Measurements from ENCODE around the gene ADAM17.
A peak's percentile ranks its signal among the peaks of the same experiment; 100 is the strongest.
"Not testable (repeated sequence)": the region's sequence is repeated elsewhere in the genome, so short reads cannot be mapped to it uniquely, and the experiment has no call there.

The ADAM17 gene

DNA sequence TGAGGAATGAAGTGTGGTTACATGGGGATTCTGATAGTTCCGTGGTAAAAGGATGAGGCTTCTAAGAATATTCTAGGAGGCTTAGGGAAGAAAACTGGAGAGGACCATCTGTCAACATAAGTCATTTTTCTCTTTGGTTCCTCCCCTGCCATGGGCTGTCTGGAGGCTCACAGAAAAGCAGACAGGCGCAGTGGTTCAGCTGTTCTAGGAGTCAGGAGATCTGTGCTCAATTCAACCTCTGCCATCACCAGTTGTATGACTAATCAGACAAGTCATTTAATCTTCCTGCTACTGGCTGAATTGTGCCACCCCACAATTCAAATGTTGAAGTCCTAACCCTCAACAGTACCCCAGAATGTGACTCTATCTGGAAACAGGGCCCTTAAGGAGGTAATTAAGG, 36.4 kb downstream of the ADAM17 start:
- no peak for DNase-seq (ENCODE audit: low read depth)

DNA sequence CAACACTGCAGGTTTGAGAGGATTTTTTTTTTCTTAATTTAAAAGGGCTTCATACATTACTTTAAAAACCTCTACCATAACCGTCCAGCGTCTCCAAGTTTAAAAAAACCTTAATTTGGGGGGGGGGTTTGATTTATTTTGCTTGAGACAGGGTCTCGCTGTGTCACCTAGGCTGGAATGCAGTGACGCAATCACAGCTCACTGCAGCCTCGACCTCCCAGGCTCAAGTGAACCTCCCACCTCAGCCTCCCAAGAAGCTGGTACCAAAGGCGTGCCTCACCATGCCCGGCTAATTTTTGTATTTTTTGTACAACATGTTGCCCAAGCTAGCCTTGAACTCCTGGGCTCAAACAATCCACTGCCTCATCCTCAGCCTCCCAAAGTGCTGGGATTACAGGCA, 36.9 kb downstream of the ADAM17 start:
- no peak for DNase-seq (ENCODE audit: low read depth)

DNA sequence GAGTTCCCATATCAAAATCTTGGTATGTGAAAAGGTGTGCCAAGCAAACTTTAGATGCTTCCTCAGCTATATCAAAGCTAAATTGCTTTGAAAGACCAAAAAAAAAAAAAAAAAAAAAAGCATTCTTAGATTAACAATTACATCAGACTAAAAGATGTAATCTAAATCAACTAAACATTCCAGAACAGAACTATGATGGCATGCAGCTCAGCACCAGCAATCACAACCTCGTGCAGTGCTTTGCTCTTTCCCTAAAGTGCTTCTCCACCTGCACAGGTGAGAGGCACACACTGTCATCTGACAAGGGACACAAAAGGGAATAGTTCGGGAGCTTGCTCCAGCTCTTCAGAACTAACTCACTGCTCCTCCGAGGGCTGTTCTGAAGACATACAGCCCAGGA, 37.5 kb downstream of the ADAM17 start:
- no peak for DNase-seq (ENCODE audit: low read depth)

DNA sequence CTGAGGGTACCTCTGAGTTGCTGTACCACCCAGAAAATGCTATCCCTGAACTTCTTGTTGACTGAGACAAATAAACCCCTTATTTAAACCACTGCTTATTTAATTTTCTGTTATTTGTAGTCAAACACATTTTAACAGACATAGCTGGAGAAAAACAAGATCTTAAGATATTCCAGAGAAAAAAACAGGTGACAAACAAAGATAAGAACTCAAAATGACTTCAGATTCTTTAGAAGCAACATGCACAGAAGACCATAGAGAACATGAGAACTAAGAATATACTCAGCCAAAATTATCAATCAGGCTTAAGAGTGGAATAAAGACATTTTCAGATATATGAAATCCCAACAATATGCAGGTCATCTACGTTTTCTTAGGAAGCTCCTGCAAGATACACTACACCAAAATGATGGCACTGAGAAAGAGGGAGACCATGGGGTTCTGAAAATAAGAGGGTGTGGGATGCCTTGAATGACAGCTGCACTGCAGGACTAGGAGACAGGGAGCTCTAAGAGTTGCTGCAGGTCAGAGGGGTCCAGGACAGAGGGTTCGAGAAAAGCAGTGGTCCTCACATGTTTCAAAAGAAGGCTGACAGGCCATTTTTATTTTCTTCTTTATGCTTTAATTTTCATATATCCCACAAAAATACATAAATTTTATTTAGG, 38.4 kb downstream of the ADAM17 start:
- DNase-seq (ENCODE audit: low read depth), result no peak

DNA sequence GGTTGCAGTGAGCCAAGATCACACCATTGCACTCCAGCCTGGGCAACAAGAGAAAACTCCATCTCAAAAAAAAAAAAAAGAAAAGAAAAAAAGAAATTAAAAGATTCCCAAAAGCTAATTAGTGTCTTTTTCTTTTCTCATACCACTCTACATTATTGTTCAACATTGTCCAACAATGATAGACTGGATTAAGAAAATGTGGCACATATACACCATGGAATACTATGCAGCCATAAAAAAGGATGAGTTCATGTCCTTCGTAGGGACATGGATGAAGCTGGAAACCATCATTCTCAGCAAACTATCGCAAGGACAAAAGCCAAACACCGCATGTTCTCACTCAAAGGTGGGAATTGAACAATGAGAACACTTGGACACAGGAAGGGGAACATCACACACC, 41.7 kb downstream of the ADAM17 start:
- not testable (repeated sequence) for DNase-seq (ENCODE audit: low read depth)

DNA sequence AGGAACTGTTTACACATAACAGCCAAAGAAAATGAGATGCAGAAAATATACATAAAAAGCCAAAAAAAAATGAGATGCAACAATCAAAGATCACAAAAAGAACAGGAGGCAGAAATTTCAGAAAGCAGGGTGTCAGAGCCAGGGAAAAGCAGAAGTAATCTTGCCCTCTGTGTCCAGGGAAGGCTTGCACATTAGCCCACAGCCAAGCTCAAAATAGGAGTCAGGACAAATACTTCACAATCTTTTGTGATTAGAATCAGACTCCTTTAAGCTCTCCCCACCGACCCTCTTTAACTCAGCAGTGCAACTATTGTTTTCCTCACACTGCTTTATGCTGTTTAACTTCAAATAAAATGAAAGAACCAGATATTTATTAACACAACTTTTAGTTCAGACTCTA, 46.7 kb downstream of the ADAM17 start:
- DNase-seq (ENCODE audit: low read depth), result no peak

DNA sequence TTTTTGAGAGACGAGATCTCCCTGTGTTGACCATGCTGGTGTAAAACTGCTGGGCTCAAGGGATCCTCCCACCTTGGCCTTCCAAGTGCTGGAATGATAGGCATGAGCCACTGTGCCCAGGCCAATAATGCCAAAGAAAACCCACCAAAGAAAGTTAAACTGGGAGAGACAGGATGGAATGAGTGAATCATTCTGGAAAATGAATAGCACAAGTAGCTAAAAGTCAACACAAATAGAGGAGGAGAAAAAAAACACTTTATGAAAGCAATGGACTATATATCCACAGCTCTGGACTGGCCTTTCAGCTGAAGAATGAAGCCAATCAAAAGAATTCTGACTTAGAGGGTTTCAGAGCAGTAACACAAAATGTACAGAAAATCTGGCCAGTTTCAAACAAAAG, 57.4 kb downstream of the ADAM17 start:
- DNase-seq (ENCODE audit: low read depth), result no peak

DNA sequence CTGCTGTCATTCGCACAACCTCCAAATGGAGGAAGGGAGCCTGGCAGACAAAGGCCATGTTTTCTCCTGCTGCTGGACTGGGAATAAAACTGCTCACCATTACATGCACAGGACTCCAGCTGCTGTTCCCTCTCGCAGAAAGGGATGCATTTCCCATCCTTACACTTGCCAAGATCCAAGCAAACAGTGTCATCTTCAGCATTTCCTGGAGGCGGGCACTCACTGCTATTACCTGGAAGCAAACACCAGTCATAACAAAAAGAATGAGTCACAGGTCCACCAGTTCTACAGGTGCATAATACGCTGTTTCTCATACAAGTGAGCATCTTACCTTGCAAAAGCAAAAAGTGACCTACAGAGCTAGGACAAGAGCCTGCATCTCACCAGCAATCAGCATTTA, 58.6 kb downstream of the ADAM17 start:
- no peak for DNase-seq (ENCODE audit: low read depth)

DNA sequence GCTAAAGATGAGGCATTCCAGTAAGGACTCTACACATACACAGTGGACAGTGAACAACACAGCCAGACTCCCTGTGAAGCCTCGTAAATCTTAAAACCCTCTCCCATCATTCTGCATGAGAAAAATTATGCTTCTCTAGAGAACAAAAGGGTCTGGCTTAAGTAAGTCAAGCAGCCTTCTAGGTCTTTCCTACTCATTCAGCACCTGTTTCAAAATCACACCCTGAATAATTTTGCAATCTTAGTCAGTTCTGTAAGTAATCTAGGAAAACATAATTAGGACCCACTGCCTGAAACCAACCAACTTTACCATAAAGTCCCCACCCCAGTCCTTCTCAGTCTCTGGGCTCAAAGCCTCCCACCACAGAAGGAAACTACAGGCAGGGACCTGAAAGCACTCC, 61.5 kb downstream of the ADAM17 start:
- no peak for DNase-seq (ENCODE audit: low read depth)

DNA sequence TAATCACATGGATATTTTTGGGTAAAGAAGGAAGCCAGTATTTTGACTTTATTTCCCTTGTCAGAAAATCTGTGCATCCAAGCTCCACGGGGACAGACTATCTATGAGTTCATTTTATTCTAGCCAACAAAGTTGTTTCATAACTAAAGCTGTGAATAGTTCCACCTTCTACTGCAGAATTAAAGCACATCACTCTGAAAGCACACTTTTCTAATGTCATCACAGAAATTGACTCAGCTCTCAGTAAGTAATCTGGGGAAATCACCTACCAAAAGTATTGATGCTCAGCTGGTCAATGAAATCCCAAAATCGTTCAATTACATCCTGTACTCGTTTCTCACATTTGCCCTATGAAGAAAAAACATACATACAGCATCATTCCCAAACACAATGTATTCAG, 62.2 kb downstream of the ADAM17 start:
- no peak for DNase-seq (ENCODE audit: low read depth)

DNA sequence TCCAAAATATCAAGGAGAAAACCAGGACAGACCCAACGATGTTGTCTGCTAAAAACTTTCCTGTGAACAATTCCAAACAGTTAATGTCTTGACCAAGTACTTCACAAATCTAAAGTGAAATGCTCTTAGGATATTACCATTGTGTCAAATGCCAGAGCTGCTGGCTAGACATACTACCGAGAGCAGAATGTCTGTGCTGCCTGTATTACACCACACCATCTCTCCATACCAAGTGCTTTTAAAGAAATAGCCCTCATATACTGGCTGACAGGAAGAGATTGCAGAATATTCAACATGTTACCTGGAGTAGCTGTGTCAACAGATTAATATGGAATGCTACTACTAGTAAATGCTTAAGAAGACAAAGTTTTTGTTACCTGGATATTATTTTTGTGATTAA, 62.7 kb downstream of the ADAM17 start:
- DNase-seq (ENCODE audit: low read depth), result no peak

DNA sequence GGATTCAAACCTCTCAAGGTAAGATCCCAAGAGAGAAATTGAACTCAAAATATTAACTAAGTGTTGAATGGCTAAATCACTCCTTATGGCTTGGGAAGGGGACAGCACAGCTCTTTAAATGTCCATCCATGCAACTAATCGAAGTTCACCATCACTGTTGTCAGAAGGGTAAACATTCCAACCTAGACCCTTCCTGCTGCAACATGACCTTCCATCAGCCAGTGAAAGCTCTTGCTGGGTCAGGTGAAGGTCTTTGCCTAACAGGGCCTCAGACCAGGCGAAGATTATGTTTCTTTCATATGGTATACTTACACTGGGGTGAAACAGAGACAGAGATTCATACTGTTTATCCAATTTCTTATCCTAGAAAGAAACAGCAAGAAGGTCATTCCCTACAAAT, 64.8 kb downstream of the ADAM17 start:
- DNase-seq (ENCODE audit: low read depth), result no peak

DNA sequence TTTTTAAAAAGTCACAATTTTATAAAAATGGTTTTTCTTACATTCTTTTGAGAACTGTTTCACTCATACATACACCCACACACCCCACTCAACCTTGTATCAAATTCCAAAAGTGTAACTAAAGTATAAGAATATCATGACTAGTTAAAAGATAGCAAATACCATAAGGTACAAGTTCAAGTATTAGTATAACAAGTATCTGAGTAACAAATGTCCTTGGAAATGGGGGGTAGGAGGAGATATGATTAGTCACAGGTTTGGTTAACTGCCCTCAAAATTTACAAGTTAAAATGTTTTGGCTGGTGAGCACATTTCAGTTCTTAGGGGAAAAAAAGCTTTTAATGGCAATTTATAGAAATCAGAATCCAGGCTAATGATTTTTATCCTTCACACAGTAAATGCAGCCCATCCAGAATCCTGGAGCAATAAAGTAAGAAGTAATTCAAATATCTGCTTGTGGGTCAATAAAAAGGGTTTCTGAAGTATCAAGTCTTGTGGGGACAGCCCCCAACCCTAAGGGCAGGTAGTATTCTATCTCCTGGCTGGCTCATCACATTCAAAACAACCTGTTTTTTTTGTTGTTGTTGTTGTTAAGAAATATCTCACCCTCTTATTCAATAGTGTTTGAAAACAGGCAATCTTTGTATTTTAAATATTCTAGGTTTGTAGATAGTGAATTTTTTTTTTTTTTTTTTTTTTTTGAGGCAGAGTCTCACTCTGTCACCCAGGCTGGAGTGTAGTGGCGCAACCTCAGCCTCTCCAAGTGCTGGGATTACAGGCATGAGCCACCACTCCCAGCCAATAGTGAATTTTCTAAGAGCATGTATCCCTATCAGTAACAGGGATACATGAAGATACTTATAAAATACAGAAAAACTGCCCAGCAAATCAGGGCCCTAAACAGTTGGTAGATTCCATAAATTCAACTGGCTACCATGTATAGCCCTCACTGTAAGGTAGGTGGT, 66.8 kb downstream of the ADAM17 start:
- DNase-seq (ENCODE audit: low read depth), result no peak

DNA sequence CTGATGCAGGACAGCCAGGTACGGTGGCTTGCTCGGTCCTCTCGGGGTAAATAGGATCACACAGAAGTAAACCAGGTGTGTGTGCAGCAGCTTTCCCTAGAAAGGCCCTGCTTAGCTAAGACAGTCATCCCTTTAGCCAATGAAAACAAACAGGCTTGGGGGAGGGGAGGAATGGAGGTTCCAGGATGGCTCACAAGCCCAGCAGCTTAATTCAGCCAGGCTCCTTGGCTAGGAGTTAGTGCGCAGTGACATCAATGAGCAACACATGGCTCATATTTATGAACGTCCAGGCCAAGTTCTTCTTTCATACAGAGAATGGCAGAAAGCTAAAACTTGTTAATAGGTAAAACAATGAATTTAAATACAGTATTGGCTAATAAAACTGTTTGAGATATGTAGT, 71.1 kb downstream of the ADAM17 start:
- DNase-seq (ENCODE audit: low read depth), result no peak

DNA sequence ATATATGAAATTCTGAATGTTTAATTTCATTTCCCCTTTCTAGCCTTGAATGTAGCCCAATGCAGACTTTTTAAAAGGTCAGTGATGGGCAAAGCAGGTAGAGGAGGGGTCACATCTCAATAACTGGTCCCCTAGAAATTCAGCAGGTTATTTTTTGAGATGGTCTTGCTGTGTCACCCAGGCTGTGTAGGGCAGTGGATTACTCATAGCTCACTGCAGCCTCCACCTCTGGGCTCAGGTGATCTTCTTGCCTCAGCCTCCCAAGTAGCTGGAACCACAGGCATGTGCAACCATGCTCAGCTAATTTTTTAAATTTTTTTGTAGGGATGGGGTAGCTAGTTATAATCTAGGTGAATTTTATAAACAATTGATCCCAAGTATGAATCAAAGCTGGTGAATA, 72.5 kb downstream of the ADAM17 start:
- DNase-seq (ENCODE audit: low read depth), result no peak

DNA sequence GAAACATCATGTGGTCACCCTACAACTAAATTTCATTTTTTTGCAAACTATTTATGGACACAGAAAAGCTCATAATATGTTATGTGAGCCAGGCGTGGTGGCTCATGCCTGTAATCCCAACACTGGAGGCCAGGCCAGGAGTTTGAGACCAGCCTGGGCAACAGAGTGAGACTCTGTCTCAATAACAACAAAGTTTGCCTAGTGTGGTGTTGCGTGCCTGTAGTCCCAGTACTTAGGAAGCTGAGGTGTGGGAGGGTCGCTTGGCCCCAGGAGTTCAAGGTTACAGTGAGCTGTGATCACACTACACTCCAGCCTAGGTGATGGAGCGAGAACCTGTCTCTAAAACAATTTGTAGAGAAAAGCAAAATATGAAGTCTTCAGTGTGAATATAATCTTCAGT, 75.5 kb downstream of the ADAM17 start:
- DNase-seq (ENCODE audit: low read depth), result no peak

DNA sequence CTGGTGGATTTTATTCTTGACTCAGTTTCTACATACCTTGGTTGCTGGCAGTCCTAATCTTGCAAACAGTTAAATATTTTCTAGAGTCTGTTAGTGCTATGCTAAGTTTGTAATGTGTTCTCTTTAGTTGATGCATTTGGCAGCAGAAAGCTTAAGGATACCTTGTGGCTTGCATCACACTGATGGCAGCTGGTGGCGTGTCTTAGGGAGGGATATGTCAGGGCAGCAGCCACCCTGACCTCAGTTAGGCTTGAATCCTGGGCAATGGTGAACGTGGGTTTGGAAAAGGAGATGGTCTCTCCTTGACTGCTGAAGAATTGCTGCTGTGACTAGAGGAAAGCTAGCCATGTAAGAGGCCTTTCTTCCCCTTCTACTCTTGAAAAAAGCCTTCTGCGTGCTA, 77.1 kb downstream of the ADAM17 start:
- no peak for DNase-seq (ENCODE audit: low read depth)

DNA sequence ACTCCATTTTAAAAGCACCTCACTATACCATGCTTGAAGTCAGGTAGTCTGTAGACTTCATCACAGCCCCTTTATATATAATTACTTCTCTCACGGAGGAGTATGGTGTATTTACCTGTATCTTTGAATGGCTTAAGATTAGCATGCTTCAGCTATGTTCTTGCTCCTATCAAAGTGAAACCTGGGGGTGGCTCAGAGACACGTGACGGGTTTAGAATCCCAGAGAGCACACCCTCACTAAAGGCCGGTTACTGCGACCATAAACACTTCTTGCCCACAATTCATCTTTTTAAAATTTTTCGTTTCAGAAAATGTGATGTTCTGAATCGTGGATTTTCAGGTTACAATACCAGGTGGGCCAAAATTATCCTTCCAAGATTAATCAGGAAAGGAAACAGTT, 77.7 kb downstream of the ADAM17 start:
- no peak for DNase-seq (ENCODE audit: low read depth)

DNA sequence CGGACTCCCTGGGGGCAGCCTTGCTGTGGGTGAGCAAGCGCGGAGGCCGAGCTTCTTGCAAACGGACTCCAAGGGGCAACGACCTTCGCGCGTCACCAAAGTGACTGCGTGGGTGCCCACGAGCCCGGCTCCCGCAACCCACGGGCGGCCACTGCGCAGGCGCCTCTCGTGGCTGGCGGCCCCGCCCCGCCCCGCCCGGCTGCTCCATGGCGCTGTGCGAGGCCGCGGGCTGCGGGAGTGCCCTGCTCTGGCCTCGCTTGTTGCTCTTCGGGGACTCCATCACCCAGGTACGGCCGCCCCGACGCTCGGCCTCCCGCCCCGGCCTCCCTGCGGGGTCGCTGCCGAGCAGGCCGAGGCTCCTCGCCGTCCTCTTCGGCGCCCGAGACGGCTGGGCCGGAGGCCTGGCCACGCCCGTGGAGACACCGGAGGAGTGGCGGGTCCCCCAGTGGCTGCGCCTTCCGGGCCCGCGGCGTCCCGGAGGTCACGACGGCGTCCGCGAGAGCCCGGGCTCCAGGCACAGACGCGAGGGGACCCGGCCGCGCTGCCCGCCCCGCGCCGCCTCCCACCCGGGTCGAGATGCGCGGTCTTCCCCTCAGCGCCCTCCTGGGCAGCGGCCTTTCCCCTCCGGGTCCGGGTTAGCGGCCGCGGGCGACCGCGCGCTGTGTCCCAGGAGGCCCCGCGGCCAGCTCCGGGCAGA, 81.1 kb downstream of the ADAM17 start, which contains the start of gene IAH1:
TSS of gene IAH1 (plus strand) at position 191 of the 697 bp plus-strand sequence. CDS start at position 207, 16 bp downstream.
- DNase-seq (ENCODE audit: low read depth), result peak; percentile 67

DNA sequence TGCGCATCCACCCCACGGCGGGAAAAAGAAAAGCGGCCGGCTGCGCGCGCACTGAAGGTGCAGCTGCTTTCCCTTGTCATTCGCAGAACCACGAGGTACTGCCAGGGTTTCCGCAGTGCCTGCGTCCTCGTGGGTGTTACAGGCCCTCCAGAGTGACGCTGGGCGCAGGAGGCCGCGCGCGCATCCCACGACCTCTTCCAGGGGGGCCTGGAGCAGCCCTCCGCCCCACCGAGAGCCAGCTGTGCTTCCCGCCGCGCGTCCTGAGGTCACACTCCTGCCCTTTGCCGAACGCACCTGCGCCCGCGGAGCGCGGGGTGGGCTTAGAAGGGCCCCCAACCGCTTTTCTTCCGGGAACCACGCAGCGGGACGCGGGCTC, 81.7 kb downstream of the ADAM17 start:
- peak; percentile 48 for DNase-seq (ENCODE audit: low read depth)

DNA sequence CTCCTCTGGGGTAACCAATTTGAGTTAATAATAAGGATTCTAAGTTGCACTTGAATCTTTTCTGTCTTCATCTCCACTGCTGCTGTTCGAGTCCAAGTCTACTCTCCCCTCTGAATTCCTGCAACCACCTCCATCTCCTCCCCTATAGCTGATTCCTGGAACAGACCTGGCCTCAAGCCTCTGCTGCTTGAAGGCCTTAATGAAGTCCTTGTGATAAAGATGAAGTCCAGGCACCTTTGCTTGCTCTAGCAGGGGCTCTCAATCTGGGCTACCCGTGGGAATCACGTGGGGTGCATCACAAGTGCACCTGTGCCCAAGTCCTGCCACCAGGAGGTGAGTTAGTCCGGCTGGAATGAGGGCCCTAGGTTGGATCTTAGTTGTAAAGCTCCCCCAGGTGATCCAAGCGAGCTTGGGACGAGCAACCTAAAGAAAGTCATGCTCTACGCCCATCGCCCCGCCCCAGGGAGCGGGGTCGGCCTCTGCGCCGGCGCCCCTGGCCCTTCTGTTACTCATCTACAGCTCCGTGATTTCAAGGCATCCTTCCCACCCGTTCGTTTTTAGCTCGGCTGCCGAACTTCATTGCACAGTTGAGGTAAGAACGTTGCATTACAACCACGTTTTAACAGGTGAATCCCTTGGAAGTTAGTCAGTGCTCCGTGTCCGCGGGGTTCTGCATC, 82.2 kb downstream of the ADAM17 start:
- DNase-seq (ENCODE audit: low read depth), result no peak

DNA sequence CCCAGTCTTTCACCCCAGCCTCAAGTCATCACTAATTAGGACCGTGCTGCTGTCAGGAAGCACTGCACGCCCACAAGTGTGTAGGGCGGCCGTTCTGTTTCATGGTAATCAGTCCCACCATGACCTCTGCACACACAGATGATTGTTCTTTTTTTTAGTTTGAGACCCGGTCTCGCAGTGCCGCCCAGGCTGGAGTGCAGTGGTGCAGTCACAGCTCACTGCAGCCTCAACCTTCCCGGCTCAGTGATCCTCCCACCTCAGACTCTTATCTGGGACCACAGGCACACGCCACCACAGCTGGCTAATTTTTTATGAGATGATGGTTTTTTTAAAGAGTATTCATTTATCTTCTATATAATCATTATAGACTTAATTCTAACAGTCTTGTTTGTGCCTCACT, 83.1 kb downstream of the ADAM17 start:
- no peak for DNase-seq (ENCODE audit: low read depth)
